ENCODE measurements around the gene GPR155.
A peak's percentile ranks its signal among the peaks of the same experiment; 100 is the strongest.

Gene GPR155

GRCh38 chr2:174486563-174487107, at the start of gene GPR155:
Gene GPR155, minus strand, starts transcription at chr2:174487029. Its CDS starts 5,073 bp downstream, at chr2:174481956.
- DNase-seq: no peak

GRCh38 chr2:174535757-174536703, 49.2 kb upstream of the GPR155 start:
- DNase-seq: no peak

GRCh38 chr2:174535083-174535482, 48.3 kb upstream of the GPR155 start:
- no peak for DNase-seq

GRCh38 chr2:174529916-174530315, 43.1 kb upstream of the GPR155 start:
- no peak for DNase-seq

- DNase-seq: no peak
Observed at GRCh38 chr2:174527959-174528358, 41.1 kb upstream of the GPR155 start.

- DNase-seq: no peak
Observed at GRCh38 chr2:174527101-174527721, 40.4 kb upstream of the GPR155 start.

- no peak for DNase-seq
Observed at GRCh38 chr2:174524527-174524926, 37.7 kb upstream of the GPR155 start.

GRCh38 chr2:174522553-174522952, 35.7 kb upstream of the GPR155 start:
- no peak for DNase-seq

GRCh38 chr2:174518395-174518794, 31.6 kb upstream of the GPR155 start:
- DNase-seq: no peak

- DNase-seq: no peak
Observed at GRCh38 chr2:174516501-174517378, 29.9 kb upstream of the GPR155 start.

GRCh38 chr2:174512345-174512744, 25.5 kb upstream of the GPR155 start:
- no peak for DNase-seq

GRCh38 chr2:174511580-174512260, 24.9 kb upstream of the GPR155 start:
- DNase-seq: no peak

- no peak for DNase-seq
Observed at GRCh38 chr2:174510583-174511189, 23.9 kb upstream of the GPR155 start.

GRCh38 chr2:174503161-174503809, 16.5 kb upstream of the GPR155 start:
- DNase-seq: no peak

GRCh38 chr2:174499371-174499770, 12.5 kb upstream of the GPR155 start:
- DNase-seq: no peak

- no peak for DNase-seq
Observed at GRCh38 chr2:174495365-174496012, 8.7 kb upstream of the GPR155 start.

- DNase-seq: no peak
Observed at GRCh38 chr2:174493549-174494331, 6.9 kb upstream of the GPR155 start.

- DNase-seq: peak; percentile 75
Observed at GRCh38 chr2:174492963-174493431, 6.2 kb upstream of the GPR155 start.

- no peak for DNase-seq
Observed at GRCh38 chr2:174491947-174492346, 5.1 kb upstream of the GPR155 start.

- DNase-seq: no peak
Observed at GRCh38 chr2:174490051-174490450, 3.2 kb upstream of the GPR155 start.
